NCI-H2227 treated with DMSO at 0.1 percent for 48 hours (cell line): ENCODE results near the gene F2RL1.
"Not testable (repeated sequence)": the region's sequence is repeated elsewhere in the genome, so short reads cannot be mapped to it uniquely, and the experiment has no call there.

ENCODE experiments used
- DNase-seq: peaks from one replicate; lab custom pipeline; 2025; lab: John Stamatoyannopoulos, UW

The F2RL1 gene, protein sequence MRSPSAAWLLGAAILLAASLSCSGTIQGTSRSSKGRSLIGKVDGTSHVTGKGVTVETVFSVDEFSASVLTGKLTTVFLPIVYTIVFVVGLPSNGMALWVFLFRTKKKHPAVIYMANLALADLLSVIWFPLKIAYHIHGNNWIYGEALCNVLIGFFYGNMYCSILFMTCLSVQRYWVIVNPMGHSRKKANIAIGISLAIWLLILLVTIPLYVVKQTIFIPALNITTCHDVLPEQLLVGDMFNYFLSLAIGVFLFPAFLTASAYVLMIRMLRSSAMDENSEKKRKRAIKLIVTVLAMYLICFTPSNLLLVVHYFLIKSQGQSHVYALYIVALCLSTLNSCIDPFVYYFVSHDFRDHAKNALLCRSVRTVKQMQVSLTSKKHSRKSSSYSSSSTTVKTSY

DNA sequence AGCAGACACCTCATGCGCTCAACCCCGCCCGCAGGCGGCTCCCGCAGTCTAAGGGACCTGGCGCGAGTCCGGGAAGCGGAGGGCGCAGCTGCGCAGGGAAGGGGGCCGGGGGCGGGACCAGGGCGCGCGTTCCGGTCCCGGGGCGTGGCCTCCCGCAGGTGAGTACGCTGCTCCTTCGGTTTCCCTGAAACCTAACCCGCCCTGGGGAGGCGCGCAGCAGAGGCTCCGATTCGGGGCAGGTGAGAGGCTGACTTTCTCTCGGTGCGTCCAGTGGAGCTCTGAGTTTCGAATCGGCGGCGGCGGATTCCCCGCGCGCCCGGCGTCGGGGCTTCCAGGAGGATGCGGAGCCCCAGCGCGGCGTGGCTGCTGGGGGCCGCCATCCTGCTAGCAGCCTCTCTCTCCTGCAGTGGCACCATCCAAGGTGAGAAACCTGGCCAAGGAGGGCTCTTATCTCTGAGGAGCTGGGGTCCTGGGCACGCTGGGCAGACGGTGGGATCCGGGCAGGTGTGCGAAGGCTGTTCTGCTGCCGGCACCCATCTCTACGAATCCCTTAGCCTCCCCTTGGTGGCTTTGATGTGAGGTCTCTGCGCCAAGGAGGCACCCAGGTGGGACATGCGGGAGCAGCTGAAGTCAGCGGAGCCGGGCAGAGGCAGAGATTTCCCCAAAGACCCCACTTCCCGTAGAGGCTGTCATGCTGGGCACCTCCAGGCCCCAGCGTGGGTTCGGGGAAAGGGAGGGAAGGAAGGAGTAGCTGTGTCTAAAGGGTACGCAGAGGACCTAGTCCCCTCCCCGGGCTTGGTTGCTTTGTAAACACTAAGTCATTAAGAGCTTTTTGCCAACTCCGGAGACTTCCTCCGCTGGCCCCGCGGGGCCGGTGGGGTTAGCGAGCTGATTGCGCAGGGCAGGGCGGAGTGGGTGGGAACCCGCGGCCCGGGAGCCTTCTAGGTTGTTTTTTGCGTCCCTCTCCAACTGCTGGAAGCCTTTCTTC lies at the start of gene F2RL1:
TSS of gene F2RL1 (plus strand) at position 187 of the 988 bp plus-strand sequence. CDS start at position 340, 153 bp downstream.
- no peak for DNase-seq

DNA sequence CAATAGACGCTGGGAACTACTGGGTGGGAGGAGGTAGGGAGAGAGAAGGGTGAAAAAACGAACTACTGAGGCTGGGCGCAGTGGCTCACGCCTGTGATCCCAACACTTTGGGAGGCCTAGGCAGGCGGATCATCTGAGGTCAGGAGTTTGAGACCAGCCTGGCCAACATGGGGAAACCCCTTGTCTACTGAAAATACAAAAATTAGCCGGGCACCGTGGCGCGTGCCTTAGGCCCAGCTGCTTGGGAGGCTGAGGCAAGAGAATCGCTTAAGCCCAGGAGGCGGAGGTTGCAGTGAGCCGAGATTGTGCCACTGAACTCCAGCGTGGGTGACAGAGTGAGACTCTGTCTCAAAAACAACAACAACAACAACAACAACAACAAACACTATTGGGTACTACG lies 47.8 kb upstream of the F2RL1 start:
- DNase-seq = not testable (repeated sequence)

DNA sequence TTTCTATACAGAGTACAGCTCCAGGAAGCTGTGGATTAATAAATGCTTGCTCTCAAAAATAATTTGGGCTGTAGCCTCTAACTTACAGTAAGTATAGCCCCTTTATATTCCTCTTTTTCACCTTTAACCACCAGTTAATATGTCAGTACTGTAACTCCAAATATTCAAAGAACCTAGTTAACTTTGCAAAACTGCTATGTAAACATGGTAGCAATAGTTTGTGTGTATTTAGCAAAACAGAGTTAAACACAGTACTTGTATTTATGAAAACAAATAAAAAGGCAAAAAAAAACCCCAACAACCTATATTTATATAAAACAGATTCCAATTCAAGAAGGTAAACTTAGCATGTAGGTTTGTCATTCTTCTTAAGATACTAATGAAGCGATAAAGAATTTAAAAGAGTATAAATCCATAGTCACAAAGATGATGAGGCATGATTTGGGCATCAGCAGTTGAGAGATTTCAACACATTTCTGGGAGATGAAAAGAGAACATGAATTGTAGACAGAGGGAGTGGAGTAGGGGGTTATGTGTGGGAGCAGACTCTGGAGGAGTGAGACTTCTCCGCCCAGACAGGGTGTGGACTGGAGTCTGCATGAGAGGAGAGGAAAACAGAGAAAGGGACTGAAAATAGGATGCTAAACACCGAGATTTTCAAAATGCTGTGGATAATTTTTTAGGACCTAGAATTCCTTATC lies 47.0 kb upstream of the F2RL1 start:
- DNase-seq = no peak

DNA sequence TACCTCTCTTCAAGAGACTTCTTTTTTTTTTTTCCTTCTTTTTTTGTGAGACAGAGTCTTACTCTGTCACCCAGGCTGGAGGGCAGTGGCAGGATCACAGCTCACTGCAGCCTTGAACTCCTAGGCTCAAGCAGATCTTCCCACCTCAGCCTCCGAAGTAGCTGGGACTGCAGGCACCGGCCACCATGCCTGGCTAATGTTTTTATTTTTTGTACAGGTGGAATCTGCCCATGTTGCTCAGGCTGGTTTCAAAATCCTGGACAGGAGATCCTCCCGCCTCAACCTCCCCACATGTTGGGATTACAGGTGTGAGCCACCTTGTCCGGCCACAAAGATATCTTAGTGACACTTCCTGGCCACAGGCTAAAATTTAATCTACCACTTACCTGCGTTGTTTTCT lies 42.9 kb upstream of the F2RL1 start:
- no peak for DNase-seq

DNA sequence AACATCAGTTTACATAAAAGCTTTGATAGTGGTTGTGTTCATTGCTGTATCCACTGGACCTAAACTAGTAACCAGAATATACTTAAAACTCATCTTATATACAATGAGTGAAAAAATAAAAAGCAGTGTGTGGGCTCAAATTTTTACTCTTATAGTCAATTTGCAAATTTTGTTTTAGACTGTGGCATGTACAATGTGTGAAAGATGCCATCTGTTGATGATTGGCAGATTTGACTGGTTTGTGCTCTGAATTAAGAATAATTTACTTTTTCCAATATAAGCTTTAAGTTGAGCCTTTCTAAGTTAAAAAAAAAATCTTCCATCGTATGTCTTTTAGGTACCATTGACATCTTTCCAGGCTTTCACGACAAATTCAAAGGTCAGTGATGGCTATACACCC lies 42.4 kb upstream of the F2RL1 start:
- no peak for DNase-seq

DNA sequence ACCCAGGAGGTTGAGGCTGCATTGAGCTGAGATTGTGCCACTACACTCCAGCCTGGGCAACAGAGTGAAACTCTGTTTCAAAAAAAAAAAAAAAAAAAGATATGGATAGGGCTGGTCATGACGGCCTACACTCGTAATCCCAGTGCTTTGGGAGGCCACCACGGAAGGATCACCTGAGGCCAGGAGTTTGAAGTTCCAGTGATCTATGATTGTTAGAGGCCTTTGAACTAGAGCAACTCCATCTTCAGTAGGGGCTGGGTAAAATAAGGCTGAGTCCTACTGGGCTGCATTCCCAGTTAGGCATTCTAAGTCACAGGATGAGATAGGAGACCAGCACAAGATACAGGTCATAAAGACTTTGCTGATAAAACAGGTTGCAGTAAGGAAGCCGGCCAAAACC lies 38.2 kb upstream of the F2RL1 start:
- not testable (repeated sequence) for DNase-seq

DNA sequence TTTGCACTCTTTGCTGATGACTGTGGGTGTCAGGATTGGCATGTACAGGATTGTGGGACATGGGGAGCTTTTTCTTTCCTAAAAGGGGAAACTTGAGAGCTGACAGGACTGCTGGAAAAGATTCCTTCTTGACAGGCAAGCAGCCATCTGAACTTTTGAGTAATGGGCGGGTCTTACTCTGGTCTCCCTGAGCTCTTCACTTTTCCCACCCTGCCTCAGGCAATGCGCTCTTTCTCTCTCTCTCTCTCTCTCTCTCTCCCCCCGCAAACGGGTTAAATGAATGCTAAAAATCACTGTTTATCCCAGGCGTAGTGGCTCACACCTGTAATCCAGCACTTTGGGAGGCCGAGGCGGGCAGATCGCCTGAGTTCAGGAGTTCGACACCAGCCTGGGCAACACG lies 37.1 kb upstream of the F2RL1 start:
- DNase-seq = no peak

DNA sequence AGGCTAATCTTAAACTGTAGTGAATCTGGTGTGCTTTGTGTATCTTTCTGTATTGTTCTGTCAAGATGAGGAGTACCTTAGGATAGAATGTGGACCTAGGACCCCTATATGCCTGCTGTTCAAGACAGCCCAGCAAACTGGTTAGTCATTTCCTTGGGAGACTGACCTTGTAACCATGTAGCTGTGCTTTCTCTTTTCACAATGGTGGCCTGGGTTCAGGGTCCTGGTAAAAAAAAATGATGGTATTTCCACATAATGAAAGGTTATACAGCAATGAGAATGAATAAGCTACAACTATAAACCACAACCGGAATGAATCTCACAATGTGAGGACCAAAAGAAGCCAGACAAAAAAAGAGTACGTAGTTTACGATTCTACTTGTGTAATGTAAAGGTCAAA lies 36.4 kb upstream of the F2RL1 start:
- DNase-seq = no peak

DNA sequence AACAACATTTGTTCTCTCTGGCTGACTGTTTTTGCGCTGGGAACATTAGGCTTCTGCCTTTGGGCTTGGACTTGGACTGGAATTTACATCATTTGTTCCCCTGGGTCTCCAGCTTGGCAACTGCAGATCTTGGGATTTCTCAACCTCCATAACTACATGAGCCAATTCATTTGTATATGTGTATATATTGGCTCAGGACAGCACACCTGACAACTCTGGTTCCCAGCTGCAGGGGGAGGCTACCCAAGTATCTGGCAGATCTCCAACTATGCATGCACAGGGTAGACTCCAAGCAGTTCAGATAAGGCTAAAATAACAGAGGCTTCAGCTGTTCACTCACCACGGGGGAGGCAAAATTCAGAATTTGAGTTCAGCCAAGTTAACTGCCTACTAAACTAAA lies 31.6 kb upstream of the F2RL1 start:
- no peak for DNase-seq

DNA sequence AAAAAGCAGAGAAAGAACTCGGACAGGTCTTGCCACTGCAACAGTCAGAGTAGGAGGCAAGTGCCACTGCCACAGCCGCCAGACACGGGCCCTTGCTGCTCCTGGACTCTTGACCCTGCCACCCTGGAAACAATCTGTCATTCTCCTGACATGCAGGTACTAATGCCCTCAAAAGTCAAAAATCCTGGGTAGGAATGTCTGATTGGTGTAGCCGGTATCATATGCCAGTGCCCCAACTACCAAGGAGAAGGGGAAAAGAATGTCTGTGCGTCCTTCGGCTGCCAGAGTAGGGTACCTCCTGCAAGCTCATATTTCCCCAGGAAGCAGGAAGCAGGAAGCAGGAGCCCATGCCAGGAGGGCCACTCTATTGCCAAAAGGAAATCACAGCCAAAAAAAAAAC lies 30.5 kb upstream of the F2RL1 start:
- no peak for DNase-seq

DNA sequence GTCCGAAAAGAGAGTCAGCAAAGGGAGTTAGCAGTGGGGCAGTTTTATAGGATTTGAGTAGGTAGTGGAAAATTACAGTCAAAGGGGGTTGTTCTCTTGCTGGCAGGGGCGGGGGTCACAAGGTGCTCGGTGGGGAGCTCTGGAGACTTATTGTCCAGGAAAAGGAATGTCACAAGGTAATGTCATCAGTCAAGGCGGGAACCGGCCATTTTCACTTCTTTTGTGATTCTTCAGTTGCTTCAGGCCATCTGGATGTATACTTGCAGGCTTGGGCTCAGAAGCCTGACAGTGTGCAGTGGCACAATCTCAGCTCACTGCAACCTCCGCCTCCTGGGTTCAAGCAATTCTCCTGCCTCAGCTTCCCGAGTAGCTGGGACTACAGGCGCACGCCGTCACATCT lies 29.6 kb upstream of the F2RL1 start:
- not testable (repeated sequence) for DNase-seq

DNA sequence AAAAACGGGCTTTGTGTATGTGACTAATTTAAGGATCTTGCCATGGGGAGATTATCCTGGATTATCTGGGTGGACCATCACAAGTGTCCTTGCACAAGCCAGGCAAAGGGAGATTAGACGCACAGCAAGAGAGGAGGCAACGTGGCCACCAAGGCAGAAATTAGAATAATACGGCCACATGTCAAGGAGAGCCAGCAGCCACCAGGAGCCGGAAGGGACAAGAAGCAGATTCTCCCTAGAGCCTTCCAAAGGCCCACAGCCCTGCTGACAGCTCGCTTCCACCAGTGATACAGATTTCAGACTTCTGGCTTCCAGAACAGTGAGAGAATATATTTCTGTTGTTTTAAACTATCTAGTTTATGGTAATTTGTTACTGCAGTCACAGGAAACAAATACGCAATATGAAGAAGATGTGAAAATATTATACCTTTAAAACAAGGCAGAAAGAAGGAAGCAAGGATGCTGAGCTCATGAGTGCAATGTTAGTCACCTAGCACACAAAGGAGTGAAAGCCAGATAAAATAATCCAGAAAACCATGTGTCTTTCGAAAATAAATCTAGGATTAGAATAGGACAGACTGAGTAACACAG lies 28.7 kb upstream of the F2RL1 start:
- no peak for DNase-seq

DNA sequence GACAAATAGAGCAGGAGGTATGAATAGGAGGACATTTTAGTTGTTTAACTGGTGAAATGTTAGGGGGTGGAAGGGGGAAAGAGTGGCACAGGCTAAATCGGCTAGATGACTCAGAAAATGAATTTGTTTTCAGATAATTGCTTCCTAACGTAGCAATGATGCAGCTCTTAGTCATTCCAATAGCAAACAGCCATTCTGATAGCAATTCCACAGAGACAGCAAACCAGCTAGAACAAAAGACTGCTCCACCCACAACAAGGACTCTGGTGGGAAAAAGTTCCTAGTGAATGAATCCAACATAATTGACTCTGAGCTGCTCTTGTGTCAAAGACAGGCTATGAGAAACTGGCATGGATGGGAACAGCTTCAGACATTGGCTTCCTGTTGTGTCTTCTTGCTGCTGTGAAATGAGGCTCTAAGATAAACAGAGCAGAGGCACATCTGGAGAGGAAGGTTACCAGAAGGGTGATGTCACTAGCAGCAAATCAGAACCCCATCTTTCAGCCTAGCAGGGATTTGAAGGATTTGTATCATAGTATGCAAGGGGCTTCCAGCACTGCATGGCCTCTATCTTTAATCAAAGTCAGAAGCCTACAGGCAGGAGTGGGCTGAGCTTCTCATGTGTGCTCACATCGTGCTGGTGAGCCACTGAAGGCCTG lies 28.1 kb upstream of the F2RL1 start:
- no peak for DNase-seq

DNA sequence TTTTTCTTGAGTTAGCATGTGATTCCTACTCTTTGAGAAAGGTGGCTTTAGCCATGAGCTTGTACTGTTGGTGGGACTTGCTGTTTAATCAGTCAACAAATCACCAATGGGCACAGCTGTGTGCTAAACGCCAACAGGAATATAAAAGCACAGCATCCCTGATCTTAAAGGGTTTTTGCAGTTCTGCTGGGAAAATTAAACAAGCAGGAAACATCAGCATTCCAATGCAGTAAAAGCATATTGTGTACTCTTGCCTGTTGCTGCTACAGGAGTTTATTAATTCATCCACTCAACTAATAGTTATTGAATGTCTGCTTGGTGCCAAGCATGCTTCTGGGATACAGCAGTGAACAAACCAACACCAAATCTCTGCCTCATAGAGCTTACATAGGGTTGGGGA lies 27.4 kb upstream of the F2RL1 start:
- no peak for DNase-seq

DNA sequence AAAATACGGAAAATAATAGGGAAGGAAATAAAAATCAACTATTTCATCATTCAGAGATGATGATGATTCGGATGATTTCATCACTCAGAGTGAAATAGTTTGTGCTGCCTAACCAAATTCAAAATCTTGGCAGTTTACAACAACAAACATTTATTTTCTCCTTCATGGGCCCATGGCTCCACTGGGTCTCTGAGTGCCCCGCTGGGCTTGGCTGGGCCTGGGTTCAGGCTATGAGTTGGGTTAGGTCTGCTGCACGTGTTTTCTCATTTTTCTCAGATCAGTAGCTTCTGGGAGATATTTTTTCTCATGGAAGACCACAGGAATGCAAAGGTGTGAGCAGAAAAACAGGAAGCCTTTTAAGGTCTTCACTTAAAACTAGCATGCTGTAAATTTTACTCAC lies 24.0 kb upstream of the F2RL1 start:
- DNase-seq = no peak

DNA sequence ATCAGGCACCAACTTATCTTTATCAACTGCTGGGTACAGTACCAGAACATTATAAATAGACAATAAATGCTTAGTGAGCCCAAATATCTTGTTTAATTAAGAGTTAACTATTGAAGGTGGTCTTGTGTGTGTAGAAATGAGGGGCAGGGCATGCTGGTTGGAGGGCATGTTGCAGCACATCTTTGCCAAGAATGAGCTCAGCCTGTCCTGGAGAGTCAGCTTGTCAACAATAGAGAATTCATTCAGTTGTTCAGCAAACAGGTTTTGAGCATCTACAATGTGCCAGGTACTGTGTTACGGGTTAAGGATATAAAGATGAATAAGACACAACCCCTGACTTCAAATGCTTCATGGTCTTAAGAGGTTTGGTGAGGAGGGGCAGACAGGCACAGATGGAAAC lies 19.2 kb upstream of the F2RL1 start:
- DNase-seq = no peak

DNA sequence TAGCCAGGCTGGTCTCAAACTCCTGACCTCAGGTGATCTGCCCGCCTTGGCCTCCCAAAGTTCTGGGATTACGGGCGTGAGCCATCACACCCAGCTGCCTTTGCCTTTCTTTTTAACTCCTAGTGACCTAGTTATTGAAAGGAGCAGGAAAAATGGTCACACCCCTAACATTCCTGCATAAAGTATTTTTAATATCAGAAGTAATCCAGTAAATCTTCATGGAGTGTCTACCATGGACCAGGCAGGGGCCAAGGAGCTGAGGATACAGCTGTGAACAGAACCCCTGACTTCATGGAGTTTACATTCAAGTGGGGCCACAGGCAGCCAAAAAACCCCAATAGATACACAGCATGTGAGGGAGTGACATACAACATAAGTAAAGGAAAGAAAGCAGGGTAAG lies 18.3 kb upstream of the F2RL1 start:
- no peak for DNase-seq

DNA sequence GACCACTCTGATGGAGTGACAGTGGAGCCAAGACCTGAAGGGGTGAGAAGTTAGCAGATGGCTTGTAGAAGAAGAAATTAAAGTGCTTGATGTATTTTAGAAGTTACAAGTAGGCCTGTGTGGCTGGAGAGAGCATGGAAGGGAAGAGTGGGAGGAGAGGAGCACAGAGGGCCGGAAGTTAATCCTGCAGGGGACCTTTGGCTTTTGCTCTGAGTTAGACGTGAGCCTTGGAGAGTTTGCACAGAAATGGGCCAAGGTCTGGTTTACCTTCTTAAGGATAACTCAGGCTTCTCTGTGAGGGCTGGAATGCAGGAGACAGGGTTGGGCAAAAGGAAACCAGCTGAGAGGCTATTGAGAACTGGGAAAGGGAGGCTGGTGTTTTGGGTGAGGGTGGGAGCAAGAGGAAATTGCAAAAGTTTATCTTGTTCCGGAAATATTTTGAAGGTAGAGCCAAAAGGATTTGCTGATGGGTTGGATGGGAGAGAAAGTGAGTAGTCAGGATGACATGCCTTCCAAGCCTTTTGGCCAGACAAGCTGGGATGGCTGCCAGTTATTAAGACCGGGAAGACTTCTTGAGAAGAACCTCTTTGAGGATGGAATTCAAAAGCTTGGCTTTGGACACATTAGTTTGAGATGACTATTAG lies 17.5 kb upstream of the F2RL1 start:
- no peak for DNase-seq

DNA sequence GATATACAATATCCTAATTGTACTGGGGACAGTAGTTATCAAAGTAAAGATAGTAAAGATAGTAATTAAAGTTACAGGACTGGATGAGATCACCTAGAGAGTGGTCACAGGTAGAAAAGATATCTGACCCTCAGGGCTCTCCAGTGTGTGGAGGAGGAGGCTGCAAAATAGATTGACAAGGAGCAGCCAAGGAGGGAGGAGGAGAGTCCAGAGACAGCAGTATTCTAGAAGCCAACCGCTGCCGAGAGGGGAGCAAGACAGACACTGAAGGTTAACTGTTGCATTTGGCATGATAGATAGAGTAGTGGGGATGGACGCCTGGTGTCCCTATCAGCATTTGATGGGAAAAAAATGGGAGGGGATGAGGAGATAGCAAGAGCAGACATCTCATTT lies 17.0 kb upstream of the F2RL1 start:
- no peak for DNase-seq

DNA sequence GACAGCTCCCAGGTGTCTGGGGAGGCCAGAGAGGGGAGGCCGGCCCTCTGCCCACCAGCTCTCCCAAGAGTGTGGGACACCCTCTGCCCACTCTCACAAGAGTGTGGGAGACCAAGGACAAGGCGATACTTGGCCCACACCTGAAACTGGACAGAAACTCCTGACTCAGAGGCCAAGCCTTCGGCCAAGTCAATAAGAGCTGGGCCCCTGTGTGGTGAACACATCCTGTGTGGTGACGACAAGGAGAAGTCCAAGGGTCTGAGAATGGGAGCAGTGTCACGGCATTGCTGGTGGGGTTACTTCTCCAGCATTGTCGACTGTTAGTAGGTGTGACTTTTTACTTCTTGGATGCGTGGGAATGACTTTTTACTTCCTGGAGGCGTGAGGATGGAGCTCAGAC lies 14.6 kb upstream of the F2RL1 start:
- DNase-seq = no peak
